Loucy (cell line): Measurements from ENCODE around the gene MARCKSL1.

Experiments used
- CTCF ChIP-seq: fragments of 200-600 bp; sonication (generic); conservative IDR thresholded peaks from 2 replicates; pipeline ENCODE4 v1.5.1; 2014; ENCODE audit warnings: mild to moderate bottlenecking, antibody characterized with exemption, low read length
- EZH2phosphoT487 ChIP-seq: fragments of 200-600 bp; IDR thresholded peaks from 2 replicates; pipeline ENCODE4 v1.6.1; 2018; ENCODE audit warnings: antibody characterized with exemption, mild to moderate bottlenecking, moderate library complexity, borderline replicate concordance

- TF ChIP-seq CTCF (peak; percentile 72), EZH2phosphoT487 (no peak)
Measured at GRCh38 chr1:32372149-32372756, 36.2 kb upstream of the MARCKSL1 start.
